Loucy (cell line): ENCODE results near the gene RNFT1.
"Not testable (repeated sequence)": the region's sequence is repeated elsewhere in the genome, so short reads cannot be mapped to it uniquely, and the experiment has no call there.

Experiments used
- H2AFZ ChIP-seq: fragments of 200-600 bp; sonication (generic); 2 replicates; pipeline ENCODE4 v1.6.0; 2016; ENCODE audit warnings: antibody characterized with exemption, mild to moderate bottlenecking, low read length, moderate library complexity
- H3F3A ChIP-seq: fragments of 200-600 bp; 2 replicates; pipeline ENCODE4 v1.6.0; 2016; ENCODE audit warnings: antibody characterized with exemption, low read depth, mild to moderate bottlenecking
- H3K27me3 ChIP-seq: fragments of 200-600 bp; sonication (generic); 2 replicates; pipeline ENCODE4 v1.6.1; 2014; ENCODE audit warnings: low read length, mild to moderate bottlenecking; ENCODE audit not compliant: insufficient read depth, poor library complexity, severe bottlenecking
- H3K36me3 ChIP-seq: fragments of 200-600 bp; sonication (generic); 2 replicates; pipeline ENCODE4 v1.6.1; 2016; ENCODE audit warnings: low read length; ENCODE audit not compliant: insufficient read depth
- H3K4me1 ChIP-seq: fragments of 200-600 bp; sonication (generic); 2 replicates; pipeline ENCODE4 v1.5.1; 2014; ENCODE audit warnings: low read length, mild to moderate bottlenecking; ENCODE audit not compliant: insufficient read depth, poor library complexity, severe bottlenecking
- H3K4me2 ChIP-seq: fragments of 200-600 bp; sonication (generic); 2 replicates; pipeline ENCODE4 v1.6.0; 2014; ENCODE audit warnings: antibody characterized with exemption, low read length, low read depth, mild to moderate bottlenecking; ENCODE audit not compliant: poor library complexity, severe bottlenecking
- H3K4me3 ChIP-seq: fragments of 200-600 bp; sonication (generic); 2 replicates; pipeline ENCODE4 v1.5.1; 2014; ENCODE audit warnings: low read length, mild to moderate bottlenecking, mixed read lengths; ENCODE audit not compliant: poor library complexity, severe bottlenecking
- H3K79me2 ChIP-seq: fragments of 200-600 bp; sonication (generic); 2 replicates; pipeline ENCODE4 v1.6.1; 2014; ENCODE audit warnings: low read length; ENCODE audit not compliant: insufficient read depth
- H3K9ac ChIP-seq: fragments of 200-600 bp; sonication (generic); 2 replicates; pipeline ENCODE4 v1.6.0; 2014; ENCODE audit warnings: mild to moderate bottlenecking, low read depth, low read length, moderate library complexity; ENCODE audit not compliant: poor library complexity, severe bottlenecking
- H3K9me2 ChIP-seq: fragments of 200-600 bp; sonication (generic); replicated peaks from 2 replicates; pipeline ENCODE4 v1.6.1; 2016; ENCODE audit warnings: low read depth, low read length, mixed read lengths
- H3K9me3 ChIP-seq: fragments of 200-600 bp; sonication (generic); 2 replicates; pipeline ENCODE4 v1.6.1; 2014; ENCODE audit warnings: mild to moderate bottlenecking, antibody characterized with exemption, low read length, low read depth; ENCODE audit not compliant: insufficient read depth
- H4K20me1 ChIP-seq: fragments of 200-600 bp; sonication (generic); 2 replicates; pipeline ENCODE4 v1.6.0; 2014; ENCODE audit warnings: antibody characterized with exemption, low read length, mild to moderate bottlenecking; ENCODE audit not compliant: insufficient read depth, poor library complexity, severe bottlenecking
- CTCF ChIP-seq: fragments of 200-600 bp; sonication (generic); conservative IDR thresholded peaks from 2 replicates; pipeline ENCODE4 v1.5.1; 2014; ENCODE audit warnings: mild to moderate bottlenecking, antibody characterized with exemption, low read length
- EZH2phosphoT487 ChIP-seq: fragments of 200-600 bp; IDR thresholded peaks from 2 replicates; pipeline ENCODE4 v1.6.1; 2018; ENCODE audit warnings: antibody characterized with exemption, mild to moderate bottlenecking, moderate library complexity, borderline replicate concordance

Gene RNFT1

GRCh38 chr17:59964482-59965328 is at the start of gene RNFT1:
TSS of gene RNFT1 (minus strand) at chr17:59964740. CDS start at chr17:59964663, 77 bp downstream.
- TF ChIP-seq EZH2phosphoT487 (no peak), CTCF (no peak)
- Histone ChIP-seq H3K79me2 (peaks cover 14% of the 10 kb centered on the region; the same call in 1 of the 2 replicates), H3K4me3 (peak within 1 kb of the TSS; percentile 83), H3K36me3 (no peaks in the 10 kb centered on the region), H3K27me3 (no peaks in the 10 kb centered on the region), H3F3A (no peaks in the 10 kb centered on the region), H3K9me2 (no peaks in the 10 kb centered on the region), H2AFZ (peak within 1 kb of the TSS; percentile 97), H3K4me2 (peak within 1 kb of the TSS; percentile 89), H4K20me1 (no peaks in the 10 kb centered on the region), H3K9me3 (no peaks in the 10 kb centered on the region), H3K4me1 (peaks cover 18% of the 10 kb centered on the region), H3K9ac (peak within 1 kb of the TSS; percentile 75)

GRCh38 chr17:60009326-60009725 is 44.8 kb upstream of the RNFT1 start:
- not testable (repeated sequence) for H3K9me2 ChIP-seq, H2AFZ ChIP-seq, H3K4me3 ChIP-seq, H3K27me3 ChIP-seq, H3F3A ChIP-seq, H3K4me2 ChIP-seq, H4K20me1 ChIP-seq, H3K36me3 ChIP-seq, H3K9ac ChIP-seq, H3K9me3 ChIP-seq, H3K4me1 ChIP-seq, H3K79me2 ChIP-seq

GRCh38 chr17:60008377-60008776 is 43.8 kb upstream of the RNFT1 start:
- H3K4me3 ChIP-seq, H3K9me2 ChIP-seq, H3K27me3 ChIP-seq: not testable (repeated sequence)

GRCh38 chr17:60006160-60006559 is 41.6 kb upstream of the RNFT1 start:
- no peaks in the 10 kb centered on the region for H3K27me3 ChIP-seq
- H3F3A ChIP-seq: no peaks in the 10 kb centered on the region
- no peak for TF ChIP-seq EZH2phosphoT487
- no peak overlapping the region for H3K9ac ChIP-seq
- H3K4me1 ChIP-seq: no peaks in the 10 kb centered on the region
- H3K4me3 ChIP-seq: no peak overlapping the region
- no peaks in the 10 kb centered on the region for H3K36me3 ChIP-seq
- no peaks in the 10 kb centered on the region for H3K9me2 ChIP-seq
- no peaks in the 10 kb centered on the region for H3K9me3 ChIP-seq
- no peak overlapping the region for H2AFZ ChIP-seq
- H3K4me2 ChIP-seq: no peak overlapping the region
- no peaks in the 10 kb centered on the region for H3K79me2 ChIP-seq
- H4K20me1 ChIP-seq: no peaks in the 10 kb centered on the region

More at GRCh38 chr17:60008377-60008776, 43.8 kb upstream of the RNFT1 start:
- H3K4me1 ChIP-seq, H3K36me3 ChIP-seq, H3K9ac ChIP-seq, H3F3A ChIP-seq, H3K4me2 ChIP-seq, H2AFZ ChIP-seq, H3K9me3 ChIP-seq, H3K79me2 ChIP-seq, H4K20me1 ChIP-seq: not testable (repeated sequence)

GRCh38 chr17:60004561-60004960 is 40.0 kb upstream of the RNFT1 start:
- not testable (repeated sequence) for H3K36me3 ChIP-seq, H3K27me3 ChIP-seq, H3K4me2 ChIP-seq, H3K4me1 ChIP-seq, H3K9me2 ChIP-seq, H3K4me3 ChIP-seq, H3F3A ChIP-seq, H4K20me1 ChIP-seq, H2AFZ ChIP-seq, H3K9me3 ChIP-seq, H3K9ac ChIP-seq, H3K79me2 ChIP-seq

- H3K4me1 ChIP-seq, H3K9me2 ChIP-seq, H3K36me3 ChIP-seq, H3K4me3 ChIP-seq, H3K9ac ChIP-seq, H3K4me2 ChIP-seq, H3K9me3 ChIP-seq, H4K20me1 ChIP-seq, H3K27me3 ChIP-seq, H2AFZ ChIP-seq, H3F3A ChIP-seq, H3K79me2 ChIP-seq: not testable (repeated sequence)
Observed at GRCh38 chr17:60002405-60002804, 37.9 kb upstream of the RNFT1 start.
